ENCODE results near the gene DDX41.

The DDX41 gene

DNA sequence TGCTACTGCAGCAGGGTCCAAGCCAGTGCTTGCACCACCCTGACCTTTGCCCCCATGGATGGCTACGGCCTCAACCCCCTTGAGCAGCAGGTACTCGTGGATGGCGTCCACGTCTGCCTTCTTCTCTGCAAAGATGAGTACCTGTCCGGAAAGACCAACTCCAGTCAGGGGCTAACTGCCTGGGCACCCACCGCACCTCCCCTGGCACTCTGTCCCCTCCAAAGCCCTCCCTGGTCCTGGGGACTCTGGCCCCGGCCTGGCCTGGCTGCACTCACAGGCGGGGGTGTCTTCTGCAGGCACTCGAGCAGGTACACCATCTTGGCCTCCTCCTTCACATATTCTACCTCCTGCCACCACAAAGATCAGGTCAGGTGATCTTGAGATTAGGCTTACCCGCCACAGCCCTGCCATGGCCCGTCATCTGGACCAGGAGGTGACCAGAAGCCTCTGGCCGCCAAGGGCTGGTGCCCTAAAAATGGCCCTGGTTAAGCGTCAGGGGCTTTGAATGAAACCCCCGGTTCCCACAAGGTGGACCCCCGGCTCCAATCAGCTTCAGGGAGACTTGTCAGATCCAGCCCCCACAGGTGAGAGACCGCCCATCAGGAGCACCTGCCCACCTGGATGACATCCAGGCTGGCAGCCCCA, 3.9 kb downstream of the DDX41 start:
- H3K4me3 ChIP-seq (ENCODE audit: low read depth, low read length): no peak overlapping the region
- H3K4me1 ChIP-seq: peaks cover 5% of the 10 kb centered on the region
- no peak for TF ChIP-seq CTCF (IDR thresholded peaks at IDR 0.05; ENCODE audit: low read depth, low read length)
- no peaks in the 10 kb centered on the region for H3K9me3 ChIP-seq
- no peaks in the 10 kb centered on the region for H3K27me3 ChIP-seq
- peaks cover 61% of the 10 kb centered on the region for H3K36me3 ChIP-seq
- no peak for DNase-seq

DNA sequence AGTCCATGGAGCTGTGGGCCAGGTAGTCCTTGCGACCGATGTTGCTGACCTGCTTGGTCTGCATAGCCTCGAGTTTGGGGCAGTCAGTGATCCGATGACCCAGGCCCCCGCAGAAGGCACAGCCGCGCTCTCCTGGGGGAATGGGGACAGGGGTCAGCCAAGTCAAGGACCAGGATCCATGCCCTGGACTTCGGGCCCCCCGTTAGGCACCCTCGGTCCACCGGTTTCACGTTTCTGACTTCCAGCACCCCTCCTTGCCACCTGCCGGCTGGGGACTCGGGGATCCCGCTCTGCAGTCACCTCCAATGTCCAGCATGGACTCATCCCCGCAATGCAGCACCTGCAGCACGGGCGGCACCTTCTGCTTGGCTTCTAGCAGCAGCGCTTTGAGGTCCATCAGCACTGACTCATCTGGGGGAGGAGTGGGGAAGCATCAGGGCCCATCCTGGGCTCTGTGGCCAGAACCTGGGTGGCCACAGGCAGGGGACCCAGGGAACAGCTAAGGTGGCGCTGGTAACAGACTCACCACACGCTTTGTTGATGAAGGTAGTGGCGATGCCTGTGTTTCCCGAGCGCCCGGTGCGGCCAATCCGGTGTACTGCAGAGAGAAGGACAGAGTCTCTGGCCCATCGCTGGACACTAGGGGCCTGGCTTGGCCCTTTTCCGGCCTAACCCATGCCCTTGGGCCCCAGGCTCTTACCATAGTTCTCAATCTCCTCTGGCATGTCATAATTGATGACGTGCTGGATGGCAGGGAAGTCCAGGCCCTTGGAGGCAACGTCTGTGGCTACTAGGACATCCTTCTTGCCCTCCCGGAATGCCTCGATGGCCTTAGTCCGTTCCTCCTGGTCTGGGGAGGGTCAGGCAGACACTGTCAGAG, 4.7 kb downstream of the DDX41 start:
- H3K36me3 ChIP-seq: peaks cover 61% of the 10 kb centered on the region
- H3K27me3 ChIP-seq: no peaks in the 10 kb centered on the region
- no peak for TF ChIP-seq CTCF (IDR thresholded peaks at IDR 0.05; ENCODE audit: low read depth, low read length)

GRCh38 chr5:177511181-177511580, 5.6 kb downstream of the DDX41 start:
- no peak for DNase-seq
- H3K36me3 ChIP-seq: peaks cover 61% of the 10 kb centered on the region
- no peaks in the 10 kb centered on the region for H3K9me3 ChIP-seq
- H3K4me1 ChIP-seq: peaks cover 5% of the 10 kb centered on the region
- H3K27me3 ChIP-seq: no peaks in the 10 kb centered on the region
- no peak for TF ChIP-seq CTCF (IDR thresholded peaks at IDR 0.05; ENCODE audit: low read depth, low read length)
- no peak overlapping the region for H3K4me3 ChIP-seq (ENCODE audit: low read depth, low read length)

More for the DNA sequence above, 4.7 kb downstream of the DDX41 start:
- Histone ChIP-seq H3K9me3 (no peaks in the 10 kb centered on the region), H3K4me3 (ENCODE audit: low read depth, low read length) (no peak overlapping the region), H3K4me1 (peaks cover 5% of the 10 kb centered on the region)
- DNase-seq: no peak

GRCh38 chr5:177510567-177511053, 6.2 kb downstream of the DDX41 start:
- Histone ChIP-seq H3K9me3 (no peaks in the 10 kb centered on the region), H3K36me3 (peaks cover 56% of the 10 kb centered on the region), H3K4me1 (peaks cover 5% of the 10 kb centered on the region), H3K27me3 (no peaks in the 10 kb centered on the region), H3K4me3 (ENCODE audit: low read depth, low read length) (no peak overlapping the region)
- no peak for TF ChIP-seq CTCF (IDR thresholded peaks at IDR 0.05; ENCODE audit: low read depth, low read length)
- DNase-seq: no peak

- H3K4me3 ChIP-seq (ENCODE audit: low read depth, low read length): no peak overlapping the region
Measured at GRCh38 chr5:177509991-177510566, 6.7 kb downstream of the DDX41 start.

More at GRCh38 chr5:177509991-177510566, 6.7 kb downstream of the DDX41 start:
- no peaks in the 10 kb centered on the region for H3K27me3 ChIP-seq
- TF ChIP-seq CTCF (IDR thresholded peaks at IDR 0.05; ENCODE audit: low read depth, low read length): no peak
- H3K4me1 ChIP-seq: peaks cover 5% of the 10 kb centered on the region
- peak; percentile 30 for DNase-seq
- no peaks in the 10 kb centered on the region for H3K9me3 ChIP-seq
- H3K36me3 ChIP-seq: peaks cover 51% of the 10 kb centered on the region
